Measurements from ENCODE around the gene ZNF239. TPM values are rescaled to one million over a fixed set of nuclear protein-coding genes. Genes with fewer than 3 reads are reported as not detected.
"Not testable (repeated sequence)": the region's sequence is repeated elsewhere in the genome, so short reads cannot be mapped to it uniquely, and the experiment has no call there.

The ZNF239 gene
- total RNA-seq, 1 donor from 2014 or later = 3.3 TPM

DNA sequence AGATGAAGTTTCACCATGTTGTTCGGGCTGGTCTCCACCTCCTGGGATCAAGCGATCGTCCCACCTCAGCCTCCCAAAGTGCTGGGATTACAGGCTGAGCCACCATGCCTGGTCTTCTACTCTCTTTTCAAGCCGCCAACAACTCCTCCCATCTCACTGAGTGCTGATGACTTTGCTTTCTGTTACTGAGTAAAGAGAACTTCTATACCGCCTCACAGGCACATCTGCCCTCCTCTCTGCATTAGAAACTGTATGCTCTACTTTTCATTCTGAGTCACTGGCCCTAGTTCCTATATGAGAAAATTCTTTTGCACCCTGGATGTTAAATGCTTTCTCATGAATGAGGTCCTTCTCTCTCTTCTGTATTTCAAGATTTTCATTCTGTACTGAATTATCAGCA lies 2.2 kb upstream of the ZNF239 start:
- DNase-seq (ENCODE audit: low spot score) = no peak

DNA sequence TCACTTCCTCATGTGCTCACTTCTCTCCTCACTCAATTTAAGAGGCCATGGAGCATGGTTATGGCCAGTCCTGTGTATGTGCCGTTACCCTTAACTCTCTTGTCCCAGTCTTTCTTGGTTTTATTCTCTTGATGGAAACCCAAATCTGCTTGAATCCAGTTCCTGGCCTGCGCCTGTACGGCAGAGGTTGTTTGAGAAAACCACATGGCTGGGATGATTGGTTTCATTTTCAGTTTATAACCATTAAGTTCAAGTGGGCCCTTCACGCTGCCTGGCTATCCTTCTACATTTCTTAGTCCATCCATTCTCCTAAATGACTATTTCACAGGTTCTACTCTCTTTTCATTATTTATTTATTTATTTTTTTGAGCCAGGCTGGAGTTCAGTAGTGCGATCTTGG lies 1.6 kb upstream of the ZNF239 start:
- DNase-seq (ENCODE audit: low spot score) = no peak

DNA sequence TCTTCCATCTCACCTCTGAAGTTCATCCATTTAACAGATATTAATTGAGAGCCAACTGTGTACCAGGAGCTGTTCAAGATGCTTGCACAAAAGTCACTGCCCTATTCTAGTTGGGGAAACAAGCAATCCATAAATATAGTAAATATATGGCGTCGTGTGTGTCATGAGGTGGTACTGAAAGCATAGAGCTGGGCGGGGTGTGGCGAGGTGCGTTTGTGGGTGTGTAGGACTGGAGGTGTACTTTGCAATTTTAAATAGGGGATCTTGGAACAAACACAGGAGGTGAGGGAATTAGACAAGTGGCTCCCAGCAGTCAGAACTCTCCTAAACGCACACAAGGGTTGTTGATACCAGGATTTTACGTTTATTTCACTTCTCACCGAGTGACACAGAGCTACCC lies 490 bp upstream of the ZNF239 start:
- DNase-seq (ENCODE audit: low spot score) = no peak

GRCh38 chr10:43573250-43574000 lies 991 bp downstream of the ZNF239 start:
- DNase-seq (ENCODE audit: low spot score) = no peak

- no peak for DNase-seq (ENCODE audit: low spot score)
These were observed 3.4 kb downstream of the ZNF239 start for GRCh38 chr10:43570971-43571370.

- DNase-seq (ENCODE audit: low spot score) = no peak
These were observed 4.7 kb downstream of the ZNF239 start for GRCh38 chr10:43569681-43570080.

DNA sequence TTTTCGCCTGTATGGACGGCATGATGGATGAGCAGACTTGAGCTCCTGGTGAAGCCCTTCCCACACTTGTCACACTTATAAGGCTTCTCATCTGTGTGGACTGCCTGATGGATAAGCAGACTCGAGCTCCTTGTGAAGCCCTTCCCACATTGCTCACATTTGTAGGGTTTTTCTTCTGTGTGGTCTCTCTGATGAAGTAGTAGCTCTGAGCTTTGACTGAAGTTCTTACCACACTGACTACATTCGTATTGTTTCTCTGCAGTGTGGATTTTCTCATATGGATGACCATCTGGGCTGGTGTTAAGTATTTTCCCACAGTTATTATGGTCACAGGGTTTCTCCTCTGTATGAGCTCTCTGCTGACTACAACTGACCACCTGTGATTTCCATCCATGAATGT lies 17.2 kb downstream of the ZNF239 start:
- DNase-seq (ENCODE audit: low spot score) = no peak

GRCh38 chr10:43543746-43544145 lies 30.7 kb downstream of the ZNF239 start:
- DNase-seq (ENCODE audit: low spot score) = not testable (repeated sequence)

- no peak for DNase-seq (ENCODE audit: low spot score)
These were observed 49.8 kb downstream of the ZNF239 start for GRCh38 chr10:43524434-43525247.

Other genes with a start within 250 kb of the ZNF239 start
- gene FXYD4, start 203.0 kb downstream of the ZNF239 start, total RNA-seq = 1.6 TPM
- gene HNRNPF, start 165.4 kb downstream of the ZNF239 start, total RNA-seq = 184 TPM
- gene ZNF487, start 137.5 kb downstream of the ZNF239 start, total RNA-seq = 5.9 TPM
- 3.3 TPM for gene ZNF485, start 31.8 kb upstream of the ZNF239 start, total RNA-seq
- gene ZNF32, start 74.3 kb upstream of the ZNF239 start, total RNA-seq = 46.2 TPM

All from mucosa of gallbladder (tissue), 1 donor.